Inferior parietal cortex (tissue), 1 donor: Measurements from ENCODE around the gene ANKS1A.

ENCODE experiments used
- DNase-seq: peaks from one replicate; pipeline ENCODE4 v3.0.0-alpha.2; 2016; ENCODE audit errors: extremely low spot score

The ANKS1A gene

GRCh38 chr6:35082733-35083403, 193.8 kb downstream of the ANKS1A start:
- no peak for DNase-seq

GRCh38 chr6:35083507-35083906, 194.5 kb downstream of the ANKS1A start:
- DNase-seq = no peak

GRCh38 chr6:35084041-35084491, 195.0 kb downstream of the ANKS1A start:
- DNase-seq = no peak

GRCh38 chr6:35084511-35085203, 195.6 kb downstream of the ANKS1A start:
- no peak for DNase-seq

- DNase-seq = no peak
These were observed 196.6 kb downstream of the ANKS1A start for GRCh38 chr6:35085359-35086281.

- DNase-seq = no peak
These were observed 197.2 kb downstream of the ANKS1A start for GRCh38 chr6:35086282-35086632.

GRCh38 chr6:35086636-35087360, 197.7 kb downstream of the ANKS1A start:
- DNase-seq = no peak

- no peak for DNase-seq
These were observed 198.6 kb downstream of the ANKS1A start for GRCh38 chr6:35087361-35088280.

GRCh38 chr6:35088281-35089215, 199.5 kb downstream of the ANKS1A start:
- no peak for DNase-seq

- DNase-seq = no peak
These were observed 200.3 kb downstream of the ANKS1A start for GRCh38 chr6:35089216-35089934.

GRCh38 chr6:35089935-35090505, 201.0 kb downstream of the ANKS1A start:
- no peak for DNase-seq

- DNase-seq = no peak
These were observed 201.7 kb downstream of the ANKS1A start for GRCh38 chr6:35090734-35091133.

GRCh38 chr6:35091346-35092083, 202.5 kb downstream of the ANKS1A start:
- no peak for DNase-seq

- no peak for DNase-seq
These were observed 203.5 kb downstream of the ANKS1A start for GRCh38 chr6:35092362-35093117.

GRCh38 chr6:35093118-35093445, 204.0 kb downstream of the ANKS1A start:
- DNase-seq = no peak

- DNase-seq = no peak
These were observed 204.7 kb downstream of the ANKS1A start for GRCh38 chr6:35093783-35094182.

GRCh38 chr6:35094183-35094582, 205.1 kb downstream of the ANKS1A start:
- no peak for DNase-seq
